HG03432 (cell line): ENCODE results near the gene ZBTB42.

Experiments used
- ATAC-seq: cut with Tn5 transposase; IDR thresholded peaks from one replicate; pipeline ENCODE4 v1.9.1; 2021; ENCODE audit warnings: mild to moderate bottlenecking, moderate library complexity; ENCODE audit not compliant: unreplicated experiment

The ZBTB42 gene

GRCh38 chr14:104769324-104770071, 31.4 kb upstream of the ZBTB42 start:
- no peak for ATAC-seq

- no peak for ATAC-seq
These were observed 30.8 kb upstream of the ZBTB42 start for GRCh38 chr14:104770072-104770579.

- no peak for ATAC-seq
These were observed 30.0 kb upstream of the ZBTB42 start for GRCh38 chr14:104770851-104771272.

- ATAC-seq: no peak
These were observed 29.5 kb upstream of the ZBTB42 start for GRCh38 chr14:104771374-104771773.

- ATAC-seq: no peak
These were observed 28.8 kb upstream of the ZBTB42 start for GRCh38 chr14:104771918-104772706.

GRCh38 chr14:104772707-104773504, 28.0 kb upstream of the ZBTB42 start:
- no peak for ATAC-seq

- ATAC-seq: no peak
These were observed 27.1 kb upstream of the ZBTB42 start for GRCh38 chr14:104773505-104774452.

GRCh38 chr14:104774453-104775072, 26.3 kb upstream of the ZBTB42 start:
- ATAC-seq: no peak

GRCh38 chr14:104775073-104775489, 25.8 kb upstream of the ZBTB42 start:
- ATAC-seq: no peak

- no peak for ATAC-seq
These were observed 24.4 kb upstream of the ZBTB42 start for GRCh38 chr14:104776481-104776880.

- no peak for ATAC-seq
These were observed 23.7 kb upstream of the ZBTB42 start for GRCh38 chr14:104776961-104777807.

GRCh38 chr14:104777808-104778249, 23.1 kb upstream of the ZBTB42 start:
- ATAC-seq: no peak

GRCh38 chr14:104778694-104779331, 22.1 kb upstream of the ZBTB42 start:
- no peak for ATAC-seq

GRCh38 chr14:104779776-104780512, 21.0 kb upstream of the ZBTB42 start:
- ATAC-seq: no peak

GRCh38 chr14:104780513-104781030, 20.3 kb upstream of the ZBTB42 start:
- ATAC-seq: no peak

GRCh38 chr14:104781271-104782077, 19.4 kb upstream of the ZBTB42 start:
- ATAC-seq: no peak
